ENCODE measurements around the gene ATP8B4. TPM values are rescaled to one million over a fixed set of nuclear protein-coding genes. Genes with fewer than 3 reads are reported as not detected.
A peak's percentile ranks its signal among the peaks of the same experiment; 100 is the strongest.
"Not testable (repeated sequence)": the region's sequence is repeated elsewhere in the genome, so short reads cannot be mapped to it uniquely, and the experiment has no call there.

ATP8B4 gene
- total RNA-seq, 1 experiment from 2014 or later: 0.20 TPM

- DNase-seq: peak in 1 of 2 experiments; percentile 68
- Histone ChIP-seq H3K4me1 (replicated peaks; ENCODE audit: insufficient read depth) (peaks cover 27% of the 10 kb centered on the region), H3K9me2 (ENCODE audit: insufficient read depth) (no peaks in the 10 kb centered on the region), H2AFZ (no peak overlapping the region), H3F3A (ENCODE audit: insufficient read depth, low read depth) (peaks cover 11% of the 10 kb centered on the region; the same call in 1 of the 2 replicates), H3K4me3 (no peak overlapping the region), H4K20me1 (ENCODE audit: insufficient read depth) (no peaks in the 10 kb centered on the region), H3K4me2 (no peak overlapping the region), H3K27me3 (ENCODE audit: insufficient read depth, low read depth) (no peaks in the 10 kb centered on the region), H3K27ac (no peak overlapping the region), H3K36me3 (ENCODE audit: low read depth) (no peaks in the 10 kb centered on the region), H3K9me3 (ENCODE audit: insufficient read depth, low read depth) (no peaks in the 10 kb centered on the region), H3K79me2 (ENCODE audit: low read depth) (no peaks in the 10 kb centered on the region)
- BruUV-seq (replicated peaks): no TSS peak
- POLR2A ChIA-PET (ENCODE audit: unreplicated experiment): no interaction called here
- TF ChIP-seq CTCF (conservative IDR thresholded peaks at IDR 0.05) (no peak), EZH2 (IDR thresholded peaks at IDR 0.05; ENCODE audit: low read depth) (no peak)
- intact Hi-C loops (cut with micrococcal nuclease; ENCODE audit: unreplicated experiment): no loop called here
- CTCF ChIA-PET: no interaction called here
Observed at GRCh38 chr15:50162969-50163718, 44.1 kb upstream of the ATP8B4 start.

GRCh38 chr15:50158236-50158635 lies 39.2 kb upstream of the ATP8B4 start:
- H4K20me1 ChIP-seq (ENCODE audit: insufficient read depth); H3K4me1 ChIP-seq (replicated peaks; ENCODE audit: insufficient read depth); DNase-seq; H3K79me2 ChIP-seq (ENCODE audit: low read depth); CTCF ChIA-PET; H3F3A ChIP-seq (ENCODE audit: insufficient read depth, low read depth); H3K4me3 ChIP-seq; H3K27ac ChIP-seq; BruUV-seq (replicated peaks); intact Hi-C loops (cut with micrococcal nuclease; ENCODE audit: unreplicated experiment); H3K9me2 ChIP-seq (ENCODE audit: insufficient read depth); H3K27me3 ChIP-seq (ENCODE audit: insufficient read depth, low read depth); H2AFZ ChIP-seq; H3K4me2 ChIP-seq; H3K9me3 ChIP-seq (ENCODE audit: insufficient read depth, low read depth); H3K36me3 ChIP-seq (ENCODE audit: low read depth); POLR2A ChIA-PET (ENCODE audit: unreplicated experiment): not testable (repeated sequence)

GRCh38 chr15:50151476-50151875 lies 32.4 kb upstream of the ATP8B4 start:
- ChIA-PET POLR2A (ENCODE audit: unreplicated experiment) (no interaction called here), CTCF (interaction anchor here (0.6 kb wide), 1 partner anchor 197 kb away, joined by 5 read pairs; no protein-coding TSS in a partner anchor)
- intact Hi-C loops (cut with micrococcal nuclease; ENCODE audit: unreplicated experiment): no loop called here
- Histone ChIP-seq H3K9me3 (ENCODE audit: insufficient read depth, low read depth) (no peaks in the 10 kb centered on the region), H3K27ac (no peak overlapping the region), H3F3A (ENCODE audit: insufficient read depth, low read depth) (no peaks in the 10 kb centered on the region; the same call in 1 of the 2 replicates), H3K36me3 (ENCODE audit: low read depth) (no peaks in the 10 kb centered on the region), H2AFZ (no peak overlapping the region), H3K4me1 (replicated peaks; ENCODE audit: insufficient read depth) (peaks cover 32% of the 10 kb centered on the region), H3K27me3 (ENCODE audit: insufficient read depth, low read depth) (no peaks in the 10 kb centered on the region), H4K20me1 (ENCODE audit: insufficient read depth) (no peaks in the 10 kb centered on the region), H3K79me2 (ENCODE audit: low read depth) (no peaks in the 10 kb centered on the region), H3K4me3 (no peak overlapping the region), H3K4me2 (no peak overlapping the region), H3K9me2 (ENCODE audit: insufficient read depth) (no peaks in the 10 kb centered on the region)
- no TSS peak for BruUV-seq (replicated peaks)
- no peak for DNase-seq
- TF ChIP-seq EZH2 (IDR thresholded peaks at IDR 0.05; ENCODE audit: low read depth): no peak
- no peak for TF ChIP-seq CTCF (conservative IDR thresholded peaks at IDR 0.05)
